B cell (primary cell): ENCODE results near the gene LMNTD2. TPM values are rescaled to one million over a fixed set of nuclear protein-coding genes. Genes with fewer than 3 reads are reported as not detected.

Source experiments
- ATAC-seq: fragments of 200-7000 bp; cut with Tn5 transposase; one replicate; pipeline ENCODE4 v1.10.0; 2021; ENCODE audit warnings: low read depth, mild to moderate bottlenecking, moderate number of reproducible peaks, moderate library complexity
- CTCF ChIA-PET: fragments of 350-600 bp; sonication (Branson Sonifier 250); formaldehyde crosslinking; loops from one replicate; lab custom pipeline; 2021; ENCODE audit warnings: antibody characterized with exemption, inconsistent platforms; lab: Charles Lee
- POLR2A ChIA-PET: fragments of 350-600 bp; sonication (Branson Sonifier 250); formaldehyde crosslinking; loops from one replicate; lab custom pipeline; 2021; ENCODE audit warnings: antibody characterized with exemption; lab: Charles Lee
- DNase-seq: peaks from one replicate; pipeline ENCODE4 v3.0.0; 2013
- H2AFZ ChIP-seq: 2 replicates; pipeline ENCODE4 v1.6.1; 2012; ENCODE audit warnings: mild to moderate bottlenecking, low read depth, low read length; ENCODE audit not compliant: insufficient read depth, poor library complexity, severe bottlenecking
- H3K27ac ChIP-seq, 2 donors: 1 replicate in 1 of 2; 2 replicates in 1 of 2; pipeline ENCODE4 v1.5.1; 2012 to 2013; ENCODE audit warnings: low read length in 2 of 2, mild to moderate bottlenecking in 2 of 2, moderate library complexity in 1 of 2
- H3K27me3 ChIP-seq, 4 experiments: fragments of 200-600 bp in 1 of 4; sonication (generic) in 1 of 4; replicated peaks in 1 of 4; 1 replicate in 2 of 4; 2 replicates in 2 of 4; pipeline versions ENCODE4 v1.6.1 to v1.7.0; 2013 to 2016; ENCODE audit warnings: low read length in 3 of 4, mild to moderate bottlenecking in 2 of 4, mixed read lengths in 1 of 4, moderate library complexity in 1 of 4; ENCODE audit not compliant: insufficient read depth in 4 of 4, control insufficient read depth in 3 of 4; ENCODE audit errors: control extremely low read depth in 1 of 4
- H3K36me3 ChIP-seq, 2 experiments: replicated peaks in 1 of 2; 1 replicate in 1 of 2; 2 replicates in 1 of 2; pipeline versions ENCODE4 v1.6.1 to v1.7.1; 2013; ENCODE audit warnings: low read length in 1 of 2; ENCODE audit not compliant: insufficient read depth in 2 of 2, control insufficient read depth in 1 of 2; ENCODE audit errors: control extremely low read depth in 1 of 2, extremely low read depth in 1 of 2
- H3K4me1 ChIP-seq, 2 donors: fragments of 200-600 bp in 1 of 2; sonication (generic) in 1 of 2; 1 replicate in 1 of 2; 2 replicates in 1 of 2; pipeline versions ENCODE4 v1.5.1 to v1.6.1; 2013 to 2017; ENCODE audit warnings: low read length in 2 of 2; ENCODE audit not compliant: control insufficient read depth in 2 of 2, insufficient read depth in 2 of 2
- H3K4me2 ChIP-seq: replicated peaks from 2 replicates; pipeline ENCODE3; 2012; ENCODE audit warnings: mild to moderate bottlenecking, low read depth, low read length; ENCODE audit not compliant: poor library complexity, severe bottlenecking
- H3K4me3 ChIP-seq, 5 experiments: fragments of 200-600 bp in 1 of 5; sonication (generic) in 1 of 5; 1 replicate in 3 of 5; 2 replicates in 2 of 5; pipeline versions ENCODE4 v1.5.1 to v1.7.0; 2011 to 2016; ENCODE audit warnings: low read length in 4 of 5, mild to moderate bottlenecking in 4 of 5, low read depth in 2 of 5, control low read depth in 1 of 5, moderate library complexity in 1 of 5; ENCODE audit not compliant: insufficient read depth in 1 of 5; ENCODE audit errors: control extremely low read depth in 1 of 5, extremely low read depth in 1 of 5
- H3K79me2 ChIP-seq: fragments of 200-600 bp; sonication (generic); one replicate; pipeline ENCODE4 v1.6.0; 2016; ENCODE audit warnings: low read length; ENCODE audit not compliant: control insufficient read depth, insufficient read depth
- H3K9ac ChIP-seq: fragments of 200-600 bp; sonication (generic); 2 replicates; pipeline ENCODE4 v1.6.1; 2017; ENCODE audit warnings: mild to moderate bottlenecking, low read length, moderate library complexity
- H3K9me3 ChIP-seq, 3 donors: one replicate each; pipeline versions ENCODE4 v1.6.1 to v1.7.1; 2013; ENCODE audit warnings: low read length in 2 of 3; ENCODE audit not compliant: control insufficient read depth in 2 of 3, insufficient read depth in 1 of 3; ENCODE audit errors: control extremely low read depth in 1 of 3
- H4K20me1 ChIP-seq: 2 replicates; pipeline ENCODE4 v1.6.0; 2012; ENCODE audit warnings: mild to moderate bottlenecking, low read length; ENCODE audit not compliant: insufficient read depth, control insufficient read depth, poor library complexity, severe bottlenecking
- H3K27ac Mint-ChIP-seq: one replicate; pipeline ENCODE4 v1.8.0; 2021; ENCODE audit warnings: mixed read lengths
- H3K27me3 Mint-ChIP-seq: one replicate; pipeline ENCODE4 v1.8.0; 2021; ENCODE audit warnings: mixed read lengths
- H3K4me1 Mint-ChIP-seq: one replicate; pipeline ENCODE4 v1.8.0; 2021; ENCODE audit warnings: mixed read lengths
- H3K4me3 Mint-ChIP-seq: one replicate; pipeline ENCODE4 v1.8.0; 2021; ENCODE audit warnings: mixed read lengths
- H3K9me3 Mint-ChIP-seq: one replicate; pipeline ENCODE4 v1.8.0; 2022; ENCODE audit warnings: mixed read lengths; ENCODE audit not compliant: insufficient read depth
- CTCF ChIP-seq: fragments of 200-600 bp; IDR thresholded peaks from one replicate; pipeline ENCODE4 v1.8.0; 2022; ENCODE audit warnings: antibody characterized with exemption, mild to moderate bottlenecking
- EZH2 ChIP-seq: IDR thresholded peaks from 2 replicates; pipeline ENCODE4 v1.6.1; 2012; ENCODE audit warnings: borderline replicate concordance, low read depth, mild to moderate bottlenecking, moderate library complexity, low read length; ENCODE audit not compliant: insufficient read depth, poor library complexity, severe bottlenecking
- WGBS: methylation state at CpG from one replicate; pipeline ENCODE4 v1.1.5; 2013; ENCODE audit warnings: missing lambda C conversion rate; ENCODE audit not compliant: insufficient coverage; 5-methylcytosine and 5-hydroxymethylcytosine counted together
- intact Hi-C: fragments of 100-400 bp; cut with micrococcal nuclease; formaldehyde crosslinking; loops from one replicate; pipeline ENCODE4 v1.10.0; 2022
- polyA plus RNA-seq: library from polyadenylated mRNA; depleted of rRNA; stranded (reverse); fragments of >200 nt; gene quantifications from 2 replicates; pipeline ENCODE4 v1.2.3, GENCODE V29; 2012
- total RNA-seq, 2 donors: library from RNA; stranded (reverse); fragments of 120-200 nt in 1 of 2; gene quantifications; 1 replicate in 1 of 2; 2 replicates in 1 of 2; pipeline versions ENCODE4 v1.2.3 to v1.2.4, GENCODE V29; 2013 to 2022

LMNTD2 gene
- total and polyA plus RNA-seq, 2 donors (not counting 1 experiment from before 2014, with no cell fraction given), result 21.4 to 29.6 TPM

- DNase-seq (no peak), ATAC-seq (no peak)
- no peak overlapping the region for H3K27ac ChIP-seq
- Mint-ChIP-seq H3K27ac (no peak overlapping the region), H3K4me3 (no peak overlapping the region), H3K4me1 (peaks cover 2% of the 10 kb centered on the region), H3K27me3 (no peaks in the 10 kb centered on the region), H3K9me3 (no peaks in the 10 kb centered on the region)
- TF ChIP-seq CTCF (no peak), EZH2 (no peak)
- ChIA-PET CTCF (no interaction called here), POLR2A (no interaction called here)
- peaks cover 0 to 89% of the 10 kb centered on the region in 2 experiments for H3K36me3 ChIP-seq
- H2AFZ ChIP-seq, result no peak overlapping the region
- no peak overlapping the region for H3K4me2 ChIP-seq
- peaks cover 0 to 4% of the 10 kb centered on the region in 2 donors for H3K4me1 ChIP-seq
- peaks cover 55% of the 10 kb centered on the region for H4K20me1 ChIP-seq
- H3K4me3 ChIP-seq, result no peak overlapping the region
- no peaks in the 10 kb centered on the region for H3K9me3 ChIP-seq
- no peaks in the 10 kb centered on the region for H3K27me3 ChIP-seq
- H3K79me2 ChIP-seq, result peaks cover 9% of the 10 kb centered on the region
- no peak overlapping the region for H3K9ac ChIP-seq
- intact Hi-C loops, result no loop called here
- 97% methylated on average over 45 of the region's 45 CpGs for WGBS
Observed at GRCh38 chr11:607971-608659, 47.6 kb upstream of the LMNTD2 start.

- Histone ChIP-seq H3K9me3 (no peaks in the 10 kb centered on the region), H4K20me1 (peaks cover 49% of the 10 kb centered on the region), H3K79me2 (peaks cover 9% of the 10 kb centered on the region), H3K27ac (no peak overlapping the region), H3K4me1 (no peaks in the 10 kb centered on the region), H3K4me2 (no peak overlapping the region), H3K27me3 (no peaks in the 10 kb centered on the region), H2AFZ (no peak overlapping the region), H3K9ac (no peak overlapping the region), H3K4me3 (no peak overlapping the region), H3K36me3 (peaks cover 0 to 88% of the 10 kb centered on the region in 2 experiments)
- ATAC-seq (no peak), DNase-seq (no peak)
- H3K27ac Mint-ChIP-seq, result no peak overlapping the region
- H3K9me3 Mint-ChIP-seq, result no peaks in the 10 kb centered on the region
- TF ChIP-seq CTCF, result no peak
- TF ChIP-seq EZH2, result no peak
- 94% methylated on average over 35 of the region's 35 CpGs for WGBS
- intact Hi-C loops, result no loop called here
- POLR2A ChIA-PET, result no interaction called here
- no peaks in the 10 kb centered on the region for H3K27me3 Mint-ChIP-seq
- no peak overlapping the region for H3K4me3 Mint-ChIP-seq
- CTCF ChIA-PET, result no interaction called here
- peaks cover 2% of the 10 kb centered on the region for H3K4me1 Mint-ChIP-seq
Observed at GRCh38 chr11:607020-607780, 46.7 kb upstream of the LMNTD2 start.
